ENCODE results near the gene CUEDC1.
A peak's percentile ranks its signal among the peaks of the same experiment; 100 is the strongest.

The CUEDC1 gene

DNA sequence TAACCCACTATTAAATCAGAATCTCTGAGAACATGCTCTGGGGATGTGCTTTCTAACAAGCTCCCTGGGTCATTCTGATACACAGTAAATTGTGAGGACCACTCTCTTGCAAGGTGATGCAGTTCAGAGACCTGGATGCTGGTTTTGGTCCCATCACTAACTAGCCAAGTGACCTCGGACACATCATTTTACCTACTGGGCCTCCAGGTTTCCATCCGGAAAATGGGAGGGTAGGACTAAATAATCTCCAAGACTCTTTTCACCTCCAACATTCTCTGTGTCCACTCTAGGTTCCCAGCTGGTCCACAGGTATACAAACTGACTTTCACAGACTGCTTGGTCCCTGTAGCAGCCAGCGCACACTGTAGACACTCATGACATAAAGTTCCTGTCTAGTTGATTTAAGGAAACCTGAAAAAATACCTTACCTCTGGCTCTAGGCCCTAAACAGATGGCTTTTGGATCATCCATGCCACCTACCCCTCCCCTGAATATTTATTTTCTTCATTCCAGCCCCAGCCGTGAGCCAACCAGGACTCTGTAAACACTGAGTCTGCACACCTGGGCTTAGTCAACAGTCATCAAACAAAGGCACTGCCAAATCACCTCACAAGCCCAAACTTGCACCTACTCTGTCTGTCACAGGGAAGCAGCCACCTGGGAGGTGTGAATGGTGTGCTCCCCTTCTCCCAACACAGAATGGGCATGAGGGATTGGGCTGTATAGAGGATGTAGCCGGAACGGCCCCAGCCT, 54.0 kb downstream of the CUEDC1 start:
- no peak overlapping the region for H3K27ac Mint-ChIP-seq
- no peaks in the 10 kb centered on the region for H3K36me3 Mint-ChIP-seq
- peaks cover 37 to 53% of the 10 kb centered on the region in 2 donors for H3K4me1 Mint-ChIP-seq
- ATAC-seq (replicated peaks) (no peak), DNase-seq (no peak)
- no peaks in the 10 kb centered on the region for H3K9me3 Mint-ChIP-seq
- peaks cover 20 to 38% of the 10 kb centered on the region in 2 donors for H3K27me3 Mint-ChIP-seq
- no peak overlapping the region for H3K4me3 Mint-ChIP-seq

GRCh38 chr17:57899822-57900221, 55.4 kb downstream of the CUEDC1 start:
- DNase-seq (no peak), ATAC-seq (replicated peaks) (no peak)
- Mint-ChIP-seq H3K9me3 (no peaks in the 10 kb centered on the region), H3K36me3 (no peaks in the 10 kb centered on the region), H3K27me3 (peaks cover 18 to 51% of the 10 kb centered on the region in 2 donors), H3K27ac (peak overlapping the region; percentile 27), H3K4me3 (no peak overlapping the region), H3K4me1 (peaks cover 30 to 39% of the 10 kb centered on the region in 2 donors)

DNA sequence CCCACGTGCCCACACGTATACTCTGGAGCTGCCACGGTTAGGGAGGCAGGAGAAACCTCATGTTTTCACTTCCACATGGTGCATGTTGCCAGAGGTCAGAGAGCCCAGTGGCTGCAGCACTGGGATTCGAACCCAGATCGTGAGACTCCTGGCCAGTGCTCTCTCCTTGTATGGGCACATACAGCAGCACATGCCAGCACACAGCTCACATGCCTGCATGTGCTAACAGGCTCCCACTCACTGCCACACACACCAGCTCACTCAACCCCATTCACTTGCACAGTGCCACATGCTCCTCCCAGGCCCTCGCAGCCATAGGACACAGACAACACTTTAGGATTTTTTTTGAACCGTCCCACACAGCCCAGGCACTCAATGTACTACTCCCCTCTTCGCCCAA, 55.8 kb downstream of the CUEDC1 start:
- H3K4me3 Mint-ChIP-seq, result no peak overlapping the region

GRCh38 chr17:57898487-57899311, 56.5 kb downstream of the CUEDC1 start:
- peaks cover 27 to 33% of the 10 kb centered on the region in 2 donors for H3K4me1 Mint-ChIP-seq
- H3K36me3 Mint-ChIP-seq, result no peaks in the 10 kb centered on the region
- no peak for DNase-seq

More for the DNA sequence above, 55.8 kb downstream of the CUEDC1 start:
- Mint-ChIP-seq H3K4me1 (peaks cover 30 to 39% of the 10 kb centered on the region in 2 donors), H3K27ac (no peak overlapping the region), H3K9me3 (no peaks in the 10 kb centered on the region), H3K27me3 (peaks cover 18 to 52% of the 10 kb centered on the region in 2 donors), H3K36me3 (no peaks in the 10 kb centered on the region)
- ATAC-seq (replicated peaks) (no peak), DNase-seq (no peak)

DNA sequence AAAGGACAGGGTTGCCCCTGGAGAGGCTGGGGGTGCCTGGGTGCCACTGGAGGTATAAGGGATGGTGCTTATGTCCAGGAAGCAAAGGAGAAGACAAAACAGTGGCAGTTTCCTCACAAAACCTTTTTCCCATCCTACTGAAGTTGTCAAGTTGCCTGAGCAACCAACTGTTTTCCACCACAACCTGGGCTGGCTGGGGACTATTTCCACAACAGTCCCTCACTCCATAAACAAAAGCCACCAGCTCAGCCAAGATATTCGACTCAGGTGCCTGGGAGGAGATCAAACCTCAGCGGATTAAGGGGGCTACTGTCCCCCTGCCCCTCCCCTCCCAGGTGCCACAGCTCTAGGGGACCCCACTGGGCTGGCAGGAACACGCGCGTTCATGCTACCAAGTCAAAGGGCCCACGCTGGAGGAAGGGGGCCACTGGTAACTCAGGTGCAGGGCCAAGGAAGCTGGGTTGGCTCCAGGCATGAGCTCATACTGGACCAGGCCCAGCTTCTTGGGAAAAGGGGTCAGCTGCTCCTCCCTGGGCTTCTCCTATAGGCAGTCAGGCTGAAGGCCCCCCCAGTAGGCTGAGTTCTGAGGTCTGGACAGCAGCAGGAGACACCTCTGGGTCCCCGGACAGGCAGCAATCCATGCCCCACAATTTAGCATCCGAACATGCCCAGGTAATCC, 59.7 kb downstream of the CUEDC1 start:
- peaks cover 29 to 60% of the 10 kb centered on the region in 2 donors for H3K27me3 Mint-ChIP-seq
- peaks cover 12 to 23% of the 10 kb centered on the region in 2 donors for H3K4me1 Mint-ChIP-seq
- H3K36me3 Mint-ChIP-seq, result no peaks in the 10 kb centered on the region
- no peak for ATAC-seq (replicated peaks)
- no peak overlapping the region for H3K27ac Mint-ChIP-seq
- H3K9me3 Mint-ChIP-seq, result no peaks in the 10 kb centered on the region
- DNase-seq, result no peak
- no peak overlapping the region for H3K4me3 Mint-ChIP-seq

More at GRCh38 chr17:57898487-57899311, 56.5 kb downstream of the CUEDC1 start:
- H3K27ac Mint-ChIP-seq, result no peak overlapping the region
- no peaks in the 10 kb centered on the region for H3K9me3 Mint-ChIP-seq
- no peak overlapping the region for H3K4me3 Mint-ChIP-seq
- peaks cover 17 to 50% of the 10 kb centered on the region in 2 donors for H3K27me3 Mint-ChIP-seq
- ATAC-seq (replicated peaks), result no peak

GRCh38 chr17:57894848-57895247, 60.4 kb downstream of the CUEDC1 start:
- Mint-ChIP-seq H3K4me1 (peaks cover 10 to 19% of the 10 kb centered on the region in 2 donors), H3K27me3 (peaks cover 28 to 53% of the 10 kb centered on the region in 2 donors), H3K4me3 (no peak overlapping the region), H3K27ac (no peak overlapping the region), H3K36me3 (no peaks in the 10 kb centered on the region), H3K9me3 (no peaks in the 10 kb centered on the region)
- ATAC-seq (replicated peaks) (peak; percentile 24), DNase-seq (no peak)

GRCh38 chr17:57892820-57893595, 62.2 kb downstream of the CUEDC1 start:
- peaks cover 4 to 10% of the 10 kb centered on the region in 2 donors for H3K4me1 Mint-ChIP-seq
- H3K27ac Mint-ChIP-seq, result peak overlapping the region; percentile 54
- H3K9me3 Mint-ChIP-seq, result no peaks in the 10 kb centered on the region
- no peak overlapping the region for H3K4me3 Mint-ChIP-seq
- DNase-seq (no peak), ATAC-seq (replicated peaks) (peak; percentile 48 to 51)
- no peaks in the 10 kb centered on the region for H3K36me3 Mint-ChIP-seq
- peaks cover 28 to 40% of the 10 kb centered on the region in 2 donors for H3K27me3 Mint-ChIP-seq

DNA sequence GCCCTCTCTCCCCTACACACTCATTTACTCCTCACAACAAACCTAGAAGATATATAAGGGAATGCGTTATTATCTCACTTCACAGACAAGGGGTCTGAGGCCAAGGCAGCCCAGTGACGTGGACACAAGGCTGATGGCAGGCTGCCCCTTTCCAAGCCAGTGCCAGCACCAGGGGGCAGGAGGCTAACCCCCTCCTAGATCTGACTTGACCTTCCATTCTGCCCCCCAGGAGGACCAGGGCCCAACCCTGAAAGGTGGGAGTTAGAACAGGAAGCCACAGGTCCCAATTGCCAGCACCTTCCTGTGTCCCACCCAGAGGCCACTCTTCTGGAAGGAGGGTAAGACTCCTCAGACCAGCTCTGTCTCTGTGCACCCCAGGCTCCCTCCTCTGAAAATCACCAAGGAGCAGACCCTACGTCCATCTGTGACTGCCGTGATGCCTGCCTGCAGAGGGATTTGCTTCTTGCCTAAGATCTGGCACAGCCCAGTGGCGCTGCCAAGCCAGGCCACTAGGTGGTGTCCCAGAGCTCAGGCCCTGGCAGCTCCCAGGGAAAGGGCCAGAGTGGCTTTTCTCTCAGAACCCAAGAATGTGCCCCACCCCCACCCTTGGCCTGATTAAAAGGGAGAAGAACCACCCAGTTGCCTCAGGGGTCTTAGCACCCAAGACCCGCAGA, 62.9 kb downstream of the CUEDC1 start:
- DNase-seq, result peak; percentile 61
- Mint-ChIP-seq H3K4me3 (no peak overlapping the region), H3K4me1 (peaks cover 4 to 10% of the 10 kb centered on the region in 2 donors), H3K9me3 (no peaks in the 10 kb centered on the region), H3K27ac (no peak overlapping the region), H3K36me3 (no peaks in the 10 kb centered on the region), H3K27me3 (peaks cover 28 to 40% of the 10 kb centered on the region in 2 donors)
- ATAC-seq (replicated peaks), result peak; percentile 84 to 90

GRCh38 chr17:57890857-57891232, 64.4 kb downstream of the CUEDC1 start:
- no peaks in the 10 kb centered on the region for H3K36me3 Mint-ChIP-seq
- DNase-seq, result no peak
- no peaks in the 10 kb centered on the region for H3K9me3 Mint-ChIP-seq
- H3K27ac Mint-ChIP-seq, result no peak overlapping the region
- no peak for ATAC-seq (replicated peaks)
- no peak overlapping the region for H3K4me3 Mint-ChIP-seq
- peaks cover 4 to 10% of the 10 kb centered on the region in 2 donors for H3K4me1 Mint-ChIP-seq
- H3K27me3 Mint-ChIP-seq, result peaks cover 28 to 37% of the 10 kb centered on the region in 2 donors

- no peak for DNase-seq
- Mint-ChIP-seq H3K4me3 (no peak overlapping the region), H3K36me3 (no peaks in the 10 kb centered on the region), H3K27me3 (peaks cover 26 to 30% of the 10 kb centered on the region in 2 donors), H3K27ac (no peak overlapping the region), H3K4me1 (peaks cover 4 to 10% of the 10 kb centered on the region in 2 donors), H3K9me3 (no peaks in the 10 kb centered on the region)
- ATAC-seq (replicated peaks), result no peak
Observed at GRCh38 chr17:57889892-57890856, 65.0 kb downstream of the CUEDC1 start.

GRCh38 chr17:57889252-57889651, 66.0 kb downstream of the CUEDC1 start:
- H3K9me3 Mint-ChIP-seq, result no peaks in the 10 kb centered on the region

More at GRCh38 chr17:57889252-57889651, 66.0 kb downstream of the CUEDC1 start:
- H3K36me3 Mint-ChIP-seq, result peaks cover 0 to 2% of the 10 kb centered on the region in 2 donors
- H3K27me3 Mint-ChIP-seq, result peaks cover 28 to 31% of the 10 kb centered on the region in 2 donors
- no peak for ATAC-seq (replicated peaks)
- H3K4me1 Mint-ChIP-seq, result peaks cover 4 to 10% of the 10 kb centered on the region in 2 donors
- no peak overlapping the region for H3K27ac Mint-ChIP-seq
- no peak overlapping the region for H3K4me3 Mint-ChIP-seq
- DNase-seq, result no peak

Data from stimulated activated naive B cell treated with anti-CD40 and anti-IgM and Interleukin-4, amounts not matched to agents 10 μg/mL and 1 μg/mL and 100 μg/mL, for 72 hours (primary cell).